MM.1S (cell line): ENCODE results near the gene PELO.

ENCODE experiments used
- DNase-seq: peaks from one replicate; pipeline ENCODE4 v3.0.0-alpha.2; 2015
- H2AFZ ChIP-seq: fragments of 300-600 bp; sonication (generic); 2 replicates; pipeline ENCODE4 v1.6.0; 2016; ENCODE audit warnings: antibody characterized with exemption, low read length
- H3F3A ChIP-seq: fragments of 300-600 bp; sonication (generic); 2 replicates; pipeline ENCODE4 v1.6.1; 2016; ENCODE audit warnings: mild to moderate bottlenecking, antibody characterized with exemption, low read length, moderate library complexity, mixed read lengths; ENCODE audit not compliant: insufficient read depth
- H3K27ac ChIP-seq: fragments of 300-600 bp; sonication (generic); 2 replicates; pipeline ENCODE4 v1.5.1; 2016; ENCODE audit warnings: mild to moderate bottlenecking, low read length
- H3K27me3 ChIP-seq: fragments of 300-600 bp; sonication (generic); replicated peaks from 2 replicates; pipeline ENCODE4 v1.6.0; 2016; ENCODE audit warnings: low read length; ENCODE audit not compliant: insufficient read depth
- H3K36me3 ChIP-seq: fragments of 300-600 bp; sonication (generic); replicated peaks from 2 replicates; pipeline ENCODE4 v1.6.1; 2016; ENCODE audit warnings: mild to moderate bottlenecking, low read length, mixed read lengths; ENCODE audit not compliant: insufficient read depth
- H3K4me1 ChIP-seq: fragments of 300-600 bp; sonication (generic); 2 replicates; pipeline ENCODE4 v1.6.1; 2016; ENCODE audit warnings: low read length, mixed read lengths
- H3K4me2 ChIP-seq: fragments of 300-600 bp; sonication (generic); 2 replicates; pipeline ENCODE4 v1.6.0; 2016; ENCODE audit warnings: low read depth, low read length
- H3K4me3 ChIP-seq: fragments of 300-600 bp; sonication (generic); 2 replicates; pipeline ENCODE4 v1.5.1; 2016; ENCODE audit warnings: low read length, mixed read lengths
- H3K79me2 ChIP-seq: fragments of 300-600 bp; sonication (generic); 2 replicates; pipeline ENCODE4 v1.6.1; 2016; ENCODE audit warnings: mixed run types, low read length, mixed read lengths
- H3K9ac ChIP-seq: fragments of 300-600 bp; sonication (generic); 2 replicates; pipeline ENCODE4 v1.6.1; 2016; ENCODE audit warnings: low read length, mixed read lengths
- H3K9me2 ChIP-seq: fragments of 300-600 bp; sonication (generic); replicated peaks from 2 replicates; pipeline ENCODE4 v1.6.1; 2016; ENCODE audit warnings: mild to moderate bottlenecking, low read length, mixed read lengths; ENCODE audit not compliant: insufficient read depth
- H3K9me3 ChIP-seq: fragments of 300-600 bp; sonication (generic); replicated peaks from 2 replicates; pipeline ENCODE4 v1.6.1; 2016; ENCODE audit warnings: mild to moderate bottlenecking, low read length, mixed read lengths; ENCODE audit not compliant: insufficient read depth
- H4K20me1 ChIP-seq: fragments of 300-600 bp; sonication (generic); 2 replicates; pipeline ENCODE4 v1.6.1; 2016; ENCODE audit warnings: mild to moderate bottlenecking, low read length, moderate library complexity, mixed read lengths; ENCODE audit not compliant: insufficient read depth
- CTCF ChIP-seq: fragments of 300-600 bp; sonication (generic); IDR thresholded peaks from 2 replicates; pipeline ENCODE4 v1.5.1; 2016; ENCODE audit warnings: antibody characterized with exemption, low read length, mixed read lengths
- EZH2 ChIP-seq: fragments of 300-600 bp; sonication (generic); optimal IDR thresholded peaks from 2 replicates; pipeline ENCODE3; 2017; ENCODE audit warnings: low read depth, mild to moderate bottlenecking, antibody characterized with exemption, low read length, mixed read lengths
- EZH2phosphoT487 ChIP-seq: fragments of 300-600 bp; sonication (generic); IDR thresholded peaks from 2 replicates; pipeline ENCODE4 v1.6.1; 2018; ENCODE audit warnings: antibody characterized with exemption, low read length

The PELO gene, protein sequence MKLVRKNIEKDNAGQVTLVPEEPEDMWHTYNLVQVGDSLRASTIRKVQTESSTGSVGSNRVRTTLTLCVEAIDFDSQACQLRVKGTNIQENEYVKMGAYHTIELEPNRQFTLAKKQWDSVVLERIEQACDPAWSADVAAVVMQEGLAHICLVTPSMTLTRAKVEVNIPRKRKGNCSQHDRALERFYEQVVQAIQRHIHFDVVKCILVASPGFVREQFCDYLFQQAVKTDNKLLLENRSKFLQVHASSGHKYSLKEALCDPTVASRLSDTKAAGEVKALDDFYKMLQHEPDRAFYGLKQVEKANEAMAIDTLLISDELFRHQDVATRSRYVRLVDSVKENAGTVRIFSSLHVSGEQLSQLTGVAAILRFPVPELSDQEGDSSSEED

DNA sequence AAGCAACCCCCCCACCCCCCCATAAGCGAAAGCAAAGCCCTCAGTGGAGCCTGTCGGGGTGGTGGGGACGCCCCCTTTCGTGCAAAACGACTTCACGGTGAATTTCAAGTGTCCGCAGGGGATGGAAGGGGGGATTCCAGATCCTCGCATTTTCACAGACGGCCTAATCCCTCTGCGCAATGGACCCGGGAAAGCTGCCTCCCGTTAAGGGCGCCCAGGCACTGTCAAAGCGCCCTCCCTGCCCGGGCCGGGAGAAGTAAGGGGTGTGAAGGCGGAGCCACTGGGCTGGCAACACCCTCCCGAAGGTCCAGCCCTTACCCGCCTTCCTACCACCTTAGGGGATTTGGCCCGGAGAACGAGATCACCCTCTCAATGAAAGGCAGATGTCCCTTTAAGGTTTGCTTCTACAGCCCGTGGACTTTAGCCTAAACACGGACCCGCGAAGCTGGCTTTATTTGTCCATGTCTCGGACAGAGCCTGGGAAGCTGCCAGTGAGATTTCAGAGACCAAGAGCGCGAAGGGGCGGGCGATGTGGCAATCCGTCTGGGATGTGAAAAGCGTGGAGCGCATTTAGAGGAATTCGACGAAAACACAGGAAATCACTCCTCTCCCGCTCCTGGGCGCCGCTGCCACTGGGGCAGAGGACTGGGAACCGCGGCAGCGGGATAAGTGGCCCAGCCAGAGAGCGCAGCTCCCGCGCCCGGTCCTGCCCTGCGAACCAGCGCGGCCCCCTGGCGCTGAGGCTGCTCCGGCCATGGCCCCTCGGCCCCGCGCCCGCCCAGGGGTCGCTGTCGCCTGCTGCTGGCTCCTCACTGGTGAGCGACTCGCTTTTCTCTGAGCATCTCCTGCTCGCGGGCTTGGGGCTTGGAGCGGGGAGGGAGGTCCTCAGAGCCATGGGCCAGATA is at the start of gene PELO, which contains the start of gene ITGA1:
PELO (plus strand) TSS at position 317 of the 905 bp plus-strand sequence. CDS start 12,479 bp downstream, outside the sequence.
ITGA1 (plus strand) TSS at position 317 of the 905 bp plus-strand sequence; CDS start at position 755, 438 bp downstream.
- no peaks in the 10 kb centered on the region for H3K9me2 ChIP-seq
- no peaks in the 10 kb centered on the region for H4K20me1 ChIP-seq
- H3K36me3 ChIP-seq: no peaks in the 10 kb centered on the region
- H3K9ac ChIP-seq: no peak within 1 kb of the TSS; the same call in 1 of the 2 replicates
- peak; percentile 45 for DNase-seq
- H3K4me1 ChIP-seq: no peaks in the 10 kb centered on the region
- H3K4me2 ChIP-seq: peak within 1 kb of the TSS; percentile 98
- TF ChIP-seq EZH2phosphoT487 (no peak), EZH2 (no peak), CTCF (0 out of 2 replicates have a peak, but pooled peaks have one; percentile 13)
- H2AFZ ChIP-seq: peak within 1 kb of the TSS; percentile 94
- no peak within 1 kb of the TSS for H3K27ac ChIP-seq
- H3K27me3 ChIP-seq: no peaks in the 10 kb centered on the region
- no peaks in the 10 kb centered on the region for H3K9me3 ChIP-seq
- no peaks in the 10 kb centered on the region for H3K79me2 ChIP-seq
- peak within 1 kb of the TSS; percentile 80 for H3K4me3 ChIP-seq
- no peaks in the 10 kb centered on the region for H3F3A ChIP-seq

DNA sequence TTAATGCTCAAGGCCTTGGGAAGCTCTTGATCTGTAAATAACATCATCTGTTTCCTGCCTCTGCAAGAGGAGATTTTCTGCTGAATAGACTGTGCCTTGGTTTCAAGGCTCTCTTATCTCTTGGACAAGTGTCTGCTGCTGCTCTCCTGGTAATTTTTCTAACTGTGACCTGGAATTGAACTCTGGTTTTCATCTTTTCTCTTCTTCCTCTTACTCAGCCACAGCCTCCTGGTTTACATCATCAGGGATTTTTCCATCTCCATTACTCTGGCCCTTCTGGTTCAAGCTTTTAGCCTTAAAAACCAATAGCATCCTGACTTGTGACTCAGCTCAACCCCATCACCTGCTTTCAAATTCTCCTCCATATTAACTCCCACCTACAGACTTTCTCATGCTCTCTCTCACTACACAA is 49.6 kb upstream of the PELO start:
- Histone ChIP-seq H4K20me1 (no peaks in the 10 kb centered on the region), H3K4me1 (no peaks in the 10 kb centered on the region), H3K4me3 (no peak overlapping the region), H3K27me3 (no peaks in the 10 kb centered on the region), H3F3A (no peaks in the 10 kb centered on the region), H3K9ac (no peak overlapping the region), H3K36me3 (no peaks in the 10 kb centered on the region), H3K27ac (no peak overlapping the region), H3K79me2 (no peaks in the 10 kb centered on the region), H2AFZ (no peak overlapping the region), H3K9me3 (no peaks in the 10 kb centered on the region), H3K9me2 (no peaks in the 10 kb centered on the region), H3K4me2 (no peak overlapping the region)
- TF ChIP-seq EZH2: no peak
- TF ChIP-seq EZH2phosphoT487: no peak
- TF ChIP-seq CTCF: no peak
- no peak for DNase-seq

- Histone ChIP-seq H3K4me3 (no peak overlapping the region), H3K27me3 (no peaks in the 10 kb centered on the region), H3K9ac (no peak overlapping the region), H3K4me1 (no peaks in the 10 kb centered on the region), H3K4me2 (no peak overlapping the region), H3K36me3 (no peaks in the 10 kb centered on the region), H4K20me1 (no peaks in the 10 kb centered on the region), H2AFZ (no peak overlapping the region), H3F3A (no peaks in the 10 kb centered on the region), H3K9me3 (no peaks in the 10 kb centered on the region), H3K79me2 (no peaks in the 10 kb centered on the region), H3K27ac (no peak overlapping the region), H3K9me2 (no peaks in the 10 kb centered on the region)
- no peak for TF ChIP-seq EZH2
- TF ChIP-seq EZH2phosphoT487: no peak
- TF ChIP-seq CTCF: no peak
- no peak for DNase-seq
Observed at GRCh38 chr5:52740007-52740406, 47.7 kb upstream of the PELO start.
